ENCODE data around the gene SLC25A1. TPM values are rescaled to one million over a fixed set of nuclear protein-coding genes. Genes with fewer than 3 reads are reported as not detected.

SLC25A1 gene
- total RNA-seq, 4 donors from 2014 or later = 49.2 to 68.0 (median 57.3) TPM

GRCh38 chr22:19213001-19213400, 34.5 kb upstream of the SLC25A1 start:
- H3K9me3 ChIP-seq = no peaks in the 10 kb centered on the region
- no peak for DNase-seq
- 68 to 71% methylated on average over 1 of the region's 1 CpG for WGBS, 2 donors
- TF ChIP-seq POLR2A (IDR thresholded peaks at IDR 0.05) (no peak), CTCF (IDR thresholded peaks at IDR 0.05) (no peak)
- H3K27me3 ChIP-seq = no peaks in the 10 kb centered on the region
- no peak overlapping the region for H3K27ac ChIP-seq
- intact Hi-C loops (cut with DNase I) = no loop called here
- no peaks in the 10 kb centered on the region for H3K4me1 ChIP-seq
- peaks cover 0 to 41% (median 0%) of the 10 kb centered on the region in 3 donors for H3K36me3 ChIP-seq
- H3K4me3 ChIP-seq = no peak overlapping the region

GRCh38 chr22:19212302-19212870, 33.9 kb upstream of the SLC25A1 start:
- TF ChIP-seq CTCF (IDR thresholded peaks at IDR 0.05) (no peak), POLR2A (IDR thresholded peaks at IDR 0.05) (no peak)
- no peak for DNase-seq
- Histone ChIP-seq H3K27me3 (no peaks in the 10 kb centered on the region), H3K36me3 (peaks cover 0 to 46% (median 0%) of the 10 kb centered on the region in 3 donors), H3K4me3 (no peak overlapping the region), H3K9me3 (no peaks in the 10 kb centered on the region), H3K4me1 (no peaks in the 10 kb centered on the region), H3K27ac (no peak overlapping the region)
- intact Hi-C loops (cut with DNase I) = no loop called here
- WGBS, 2 donors = 73 to 100% methylated on average over 1 of the region's 1 CpG

- Histone ChIP-seq H3K27ac (no peak overlapping the region), H3K4me3 (no peak overlapping the region), H3K36me3 (peaks cover 0 to 39% (median 0%) of the 10 kb centered on the region in 3 donors), H3K27me3 (no peaks in the 10 kb centered on the region), H3K9me3 (no peaks in the 10 kb centered on the region), H3K4me1 (no peaks in the 10 kb centered on the region)
- intact Hi-C loops (cut with DNase I) = no loop called here
- DNase-seq = no peak
- TF ChIP-seq CTCF (IDR thresholded peaks at IDR 0.05) = no peak
- TF ChIP-seq POLR2A (IDR thresholded peaks at IDR 0.05) = no peak
- WGBS, 2 donors = 92 to 93% methylated on average over 14 of the region's 14 CpGs
Observed at GRCh38 chr22:19210188-19210587, 31.7 kb upstream of the SLC25A1 start.

- H3K4me3 ChIP-seq = no peak overlapping the region
- H3K36me3 ChIP-seq = peaks cover 0 to 34% (median 0%) of the 10 kb centered on the region in 3 donors
- intact Hi-C loops (cut with DNase I) = no loop called here
- no peak for DNase-seq
- no peak for TF ChIP-seq POLR2A (IDR thresholded peaks at IDR 0.05)
- TF ChIP-seq CTCF (IDR thresholded peaks at IDR 0.05) = no peak
- H3K27ac ChIP-seq = no peak overlapping the region
- H3K4me1 ChIP-seq = no peaks in the 10 kb centered on the region
- no peaks in the 10 kb centered on the region for H3K27me3 ChIP-seq
- H3K9me3 ChIP-seq = no peaks in the 10 kb centered on the region
- 78 to 83% methylated on average over 4 of the region's 4 CpGs for WGBS, 2 donors
Observed at GRCh38 chr22:19208287-19208847, 29.8 kb upstream of the SLC25A1 start.

GRCh38 chr22:19207884-19208283, 29.3 kb upstream of the SLC25A1 start:
- TF ChIP-seq CTCF (IDR thresholded peaks at IDR 0.05) = no peak
- TF ChIP-seq POLR2A (IDR thresholded peaks at IDR 0.05) = no peak
- H3K27ac ChIP-seq = no peak overlapping the region
- no peaks in the 10 kb centered on the region for H3K4me1 ChIP-seq
- no peaks in the 10 kb centered on the region for H3K27me3 ChIP-seq
- intact Hi-C loops (cut with DNase I) = no loop called here
- peaks cover 0 to 34% (median 0%) of the 10 kb centered on the region in 3 donors for H3K36me3 ChIP-seq
- H3K9me3 ChIP-seq = no peaks in the 10 kb centered on the region
- H3K4me3 ChIP-seq = no peak overlapping the region
- no peak for DNase-seq
- 82% methylated on average over 4 to 5 of the region's 5 CpGs for WGBS, 2 donors
